H54 (cell line): ENCODE results near the gene NFKB1.

Source experiments
- DNase-seq: peaks from one replicate; pipeline ENCODE4 v3.0.0; 2011; ENCODE audit warnings: low spot score, mixed read lengths; ENCODE audit not compliant: insufficient read length
- FAIRE-seq: peaks from 3 replicates; lab custom pipeline; 2011; peaks lifted over from hg19 to GRCh38; lab: Jason Lieb, UNC
- POLR2A ChIP-seq: IDR thresholded peaks from 2 replicates; pipeline ENCODE4 v1.6.1; 2011; ENCODE audit warnings: low read depth, mild to moderate bottlenecking, low read length

NFKB1 gene

DNA sequence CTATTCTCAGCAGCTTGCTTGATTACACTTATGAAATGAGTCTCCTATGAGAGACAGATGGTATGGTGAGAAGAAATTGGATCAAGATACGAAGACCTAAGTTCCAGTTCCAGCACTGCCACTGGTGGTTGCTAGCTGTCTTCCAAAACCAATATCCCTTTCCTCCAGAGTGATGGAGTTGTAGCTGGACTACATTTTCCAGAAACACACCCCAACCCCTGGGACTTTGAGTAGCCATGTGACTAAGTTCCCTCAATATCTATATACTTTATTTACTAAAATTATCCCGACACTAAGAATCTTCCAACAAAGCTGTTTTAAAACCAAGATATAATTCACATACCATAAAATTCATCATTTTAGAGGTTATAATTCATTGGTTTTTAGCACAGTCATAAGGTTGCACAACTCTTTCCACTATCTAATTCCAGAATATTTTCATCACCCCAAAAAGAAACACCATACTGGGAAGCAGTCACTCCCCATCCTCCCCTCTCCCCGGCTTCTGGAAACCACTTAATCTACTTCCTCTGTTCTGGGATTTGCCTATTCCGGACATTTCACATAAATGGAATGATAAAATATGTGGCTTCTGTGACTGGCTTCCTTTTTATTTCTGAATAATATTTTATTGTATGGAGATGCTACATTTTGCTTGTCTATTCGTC is 141.6 kb downstream of the NFKB1 start:
- TF ChIP-seq POLR2A = no peak
- DNase-seq (no peak), FAIRE-seq (no peak)

- FAIRE-seq = no peak
Observed at GRCh38 chr4:102647117-102647516, 146.0 kb downstream of the NFKB1 start.

GRCh38 chr4:102657206-102657605 is 156.0 kb downstream of the NFKB1 start:
- no peak for DNase-seq
- no peak for FAIRE-seq
- TF ChIP-seq POLR2A = no peak

More at GRCh38 chr4:102647117-102647516, 146.0 kb downstream of the NFKB1 start:
- no peak for TF ChIP-seq POLR2A
- DNase-seq = no peak

- no peak for DNase-seq
Observed at GRCh38 chr4:102663073-102663472, 161.9 kb downstream of the NFKB1 start.

GRCh38 chr4:102665527-102665926 is 164.4 kb downstream of the NFKB1 start:
- no peak for TF ChIP-seq POLR2A
- no peak for DNase-seq
- no peak for FAIRE-seq

More at GRCh38 chr4:102663073-102663472, 161.9 kb downstream of the NFKB1 start:
- FAIRE-seq = no peak
- TF ChIP-seq POLR2A = no peak
